CD4-positive, alpha-beta T cell (primary cell): ENCODE data around the gene PSMD9. TPM values are rescaled to one million over a fixed set of nuclear protein-coding genes. Genes with fewer than 3 reads are reported as not detected.

Experiments used
- ATAC-seq: fragments of 200-7000 bp; cut with Tn5 transposase; one replicate; pipeline ENCODE4 v1.10.0; 2022; ENCODE audit warnings: mild to moderate bottlenecking; ENCODE audit not compliant: poor library complexity
- CTCF ChIA-PET: fragments of 350-600 bp; sonication (Branson Sonifier 250); formaldehyde crosslinking; loops from one replicate; lab custom pipeline; 2021; ENCODE audit warnings: antibody characterized with exemption, inconsistent platforms; lab: Charles Lee
- POLR2A ChIA-PET: fragments of 350-600 bp; sonication (Branson Sonifier 250); formaldehyde crosslinking; loops from one replicate; lab custom pipeline; 2021; ENCODE audit warnings: antibody characterized with exemption, inconsistent platforms; lab: Charles Lee
- DNase-seq, 14 experiments: peaks; one replicate each; pipeline ENCODE4 v3.0.0-alpha.2; 2013 to 2020; ENCODE audit warnings: mixed read lengths in 2 of 14
- H3K27ac ChIP-seq, 2 donors: one replicate each; pipeline versions ENCODE4 v1.5.1 to v1.7.0; 2013; ENCODE audit warnings: low read length in 2 of 2, low read depth in 1 of 2, mild to moderate bottlenecking in 1 of 2
- H3K27me3 ChIP-seq, 2 experiments: 1 replicate in 1 of 2; 2 replicates in 1 of 2; pipeline versions ENCODE4 v1.6.1 to v1.7.0; 2013; ENCODE audit warnings: low read length in 2 of 2, control low read depth in 1 of 2, mild to moderate bottlenecking in 1 of 2, moderate library complexity in 1 of 2; ENCODE audit not compliant: insufficient read depth in 2 of 2, control insufficient read depth in 1 of 2
- H3K36me3 ChIP-seq: one replicate; pipeline ENCODE4 v1.6.1; 2013; ENCODE audit warnings: low read length, control low read depth; ENCODE audit not compliant: insufficient read depth
- H3K4me1 ChIP-seq: one replicate; pipeline ENCODE4 v1.6.1; 2013; ENCODE audit warnings: low read length, control low read depth; ENCODE audit not compliant: insufficient read depth
- H3K4me3 ChIP-seq: one replicate; pipeline ENCODE4 v1.5.1; 2013; ENCODE audit warnings: mild to moderate bottlenecking, low read length, moderate library complexity
- H3K9me3 ChIP-seq, 2 experiments: 1 replicate in 1 of 2; 2 replicates in 1 of 2; pipeline versions ENCODE4 v1.6.1 to v1.7.0; 2013; ENCODE audit warnings: low read length in 2 of 2, mild to moderate bottlenecking in 2 of 2, control low read depth in 1 of 2, moderate library complexity in 1 of 2; ENCODE audit not compliant: control insufficient read depth in 1 of 2, insufficient read depth in 1 of 2
- H3K27ac Mint-ChIP-seq: one replicate; pipeline ENCODE4 v1.8.0; 2020; ENCODE audit warnings: mixed read lengths
- H3K27me3 Mint-ChIP-seq: one replicate; pipeline ENCODE4 v1.8.0; 2021; ENCODE audit warnings: mixed read lengths
- H3K36me3 Mint-ChIP-seq: one replicate; pipeline ENCODE4 v1.8.0; 2021; ENCODE audit warnings: low read depth, mixed read lengths
- H3K4me1 Mint-ChIP-seq: one replicate; pipeline ENCODE4 v1.8.0; 2021; ENCODE audit warnings: low read depth, mixed read lengths
- H3K4me3 Mint-ChIP-seq: one replicate; pipeline ENCODE4 v1.8.0; 2020; ENCODE audit warnings: mild to moderate bottlenecking, mixed read lengths
- H3K9me3 Mint-ChIP-seq: one replicate; pipeline ENCODE4 v1.8.0; 2020; ENCODE audit warnings: mixed read lengths
- CTCF ChIP-seq: fragments of 200-600 bp; IDR thresholded peaks from one replicate; pipeline ENCODE4 v1.8.0; 2022; ENCODE audit warnings: antibody characterized with exemption, mild to moderate bottlenecking
- intact Hi-C, 2 experiments: fragments of 100-400 bp; cut with DNase I in 1 of 2; cut with micrococcal nuclease in 1 of 2; formaldehyde crosslinking; loops; one replicate each; pipeline versions ENCODE4 v1.15.1 to v1.9.0; 2023 to 2025; cut with DNase I, micrococcal nuclease
- total RNA-seq, 174 experiments: library from RNA in 2 of 174; stranded (reverse) in 2 of 174; gene quantifications; one replicate each; pipeline ENCODE4 v1.2.3 and lab custom pipeline; 2021 to 2026

Gene PSMD9
- total RNA-seq, 2 experiments from 2014 or later, result 29.5 to 31.8 TPM

DNA sequence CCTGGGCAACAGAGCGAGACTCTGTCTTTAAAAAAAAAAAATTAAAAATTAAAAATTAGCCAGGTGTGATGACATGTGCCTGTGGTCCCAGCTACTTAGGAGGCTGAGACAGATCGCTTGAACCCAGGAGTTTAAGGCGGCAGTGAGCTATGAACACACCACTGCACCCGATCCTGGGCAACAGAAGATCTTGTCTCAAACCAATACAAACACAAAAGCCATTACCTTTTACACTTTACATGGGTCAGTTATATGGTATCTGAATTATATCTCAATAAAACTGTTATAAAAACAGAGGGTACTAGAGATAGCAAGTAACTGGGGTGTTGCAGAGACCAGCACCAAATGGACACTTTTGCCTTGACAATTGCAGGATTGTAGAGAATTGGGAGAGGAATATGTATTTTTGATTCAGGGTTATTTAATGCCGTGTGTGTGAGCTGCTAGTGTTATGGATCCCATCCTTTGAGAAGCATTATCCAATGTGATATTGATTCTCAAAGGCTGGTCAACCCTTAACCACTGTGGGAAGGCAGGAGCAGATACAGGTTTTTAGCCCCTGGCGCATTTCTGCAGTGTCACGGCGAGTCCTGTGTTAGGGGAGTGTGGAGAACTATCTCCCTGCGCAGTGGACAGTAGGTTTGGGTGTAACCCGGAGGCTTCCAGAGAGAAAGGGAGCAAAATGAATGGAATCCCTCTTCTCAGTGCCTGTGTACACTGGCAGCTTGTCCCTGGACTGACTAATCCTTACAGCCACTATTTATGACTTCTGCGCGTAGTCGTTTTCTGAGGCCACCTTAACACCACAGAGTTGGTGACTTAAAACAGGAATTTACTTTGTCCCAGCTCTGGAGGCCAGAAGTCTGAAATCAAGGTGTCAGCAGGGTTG is 4.3 kb downstream of the PSMD9 start:
- no peak for DNase-seq
- H3K36me3 Mint-ChIP-seq, result peaks cover 69% of the 10 kb centered on the region

DNA sequence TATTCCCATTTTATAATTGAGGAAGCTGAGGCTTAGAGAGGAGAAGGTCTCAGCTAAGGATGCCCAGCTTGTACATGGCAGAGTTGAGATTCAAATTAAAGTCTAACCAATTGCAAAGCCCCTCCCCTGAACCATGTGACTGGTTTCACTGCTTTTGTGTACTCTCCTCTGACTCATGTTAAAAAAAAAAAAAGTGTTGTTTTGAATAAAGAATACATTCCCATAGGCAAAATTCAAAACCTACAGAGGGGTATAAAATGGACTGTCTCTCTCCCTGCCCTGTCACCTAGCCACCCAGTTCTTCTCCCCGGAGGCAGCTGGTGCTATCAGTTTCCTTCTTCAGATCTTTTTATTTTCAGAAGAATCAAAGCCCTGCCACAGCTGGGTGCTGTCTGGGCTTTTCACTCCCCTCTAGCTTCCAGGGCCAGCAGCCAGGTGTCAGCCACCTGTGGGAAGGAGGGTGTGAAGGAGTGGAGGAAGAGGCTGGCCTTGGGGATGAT is 5.4 kb downstream of the PSMD9 start:
- Histone ChIP-seq H3K9me3 (no peaks in the 10 kb centered on the region), H3K4me1 (peaks cover 33% of the 10 kb centered on the region), H3K27me3 (no peaks in the 10 kb centered on the region), H3K36me3 (peaks cover 41% of the 10 kb centered on the region), H3K27ac (no peak overlapping the region), H3K4me3 (no peak overlapping the region)
- no peak for TF ChIP-seq CTCF
- H3K27me3 Mint-ChIP-seq, result no peaks in the 10 kb centered on the region
- peak overlapping the region; percentile 16 for H3K4me3 Mint-ChIP-seq
- POLR2A ChIA-PET, result no interaction called here
- H3K36me3 Mint-ChIP-seq, result peaks cover 69% of the 10 kb centered on the region
- H3K9me3 Mint-ChIP-seq, result no peaks in the 10 kb centered on the region
- peaks cover 36% of the 10 kb centered on the region for H3K4me1 Mint-ChIP-seq
- DNase-seq, result peak in 2 of 14 experiments; percentile 20 to 34
- intact Hi-C loops, result no loop called here
- CTCF ChIA-PET, result interaction anchor here (1.3 kb wide), 1 partner anchor 99 kb away, joined by 4 read pairs; no protein-coding TSS in a partner anchor
- no peak for ATAC-seq
- H3K27ac Mint-ChIP-seq, result peak overlapping the region; percentile 47

More for the DNA sequence above, 4.3 kb downstream of the PSMD9 start:
- peaks cover 36% of the 10 kb centered on the region for H3K36me3 ChIP-seq
- Mint-ChIP-seq H3K27me3 (no peaks in the 10 kb centered on the region), H3K4me1 (peaks cover 46% of the 10 kb centered on the region), H3K4me3 (peak overlapping the region; percentile 25), H3K27ac (no peak overlapping the region), H3K9me3 (no peaks in the 10 kb centered on the region)
- H3K27me3 ChIP-seq, result no peaks in the 10 kb centered on the region
- CTCF ChIA-PET, result interaction anchor here (1.3 to 2.1 kb wide), 3 partner anchors 25 to 98 kb away, joined by 4 to 8 read pairs (median 6); partner anchors contain the start of genes CFAP251 and RHOF
- peaks cover 43% of the 10 kb centered on the region for H3K4me1 ChIP-seq
- H3K27ac ChIP-seq, result no peak overlapping the region
- POLR2A ChIA-PET, result no interaction called here
- ATAC-seq, result no peak
- intact Hi-C loops, result no loop called here
- no peaks in the 10 kb centered on the region for H3K9me3 ChIP-seq
- TF ChIP-seq CTCF, result no peak
- H3K4me3 ChIP-seq, result no peak overlapping the region

- H3K27ac Mint-ChIP-seq, result peak overlapping the region; percentile 47
- H3K27me3 Mint-ChIP-seq, result no peaks in the 10 kb centered on the region
- peak; percentile 41 for ATAC-seq
- no peaks in the 10 kb centered on the region for H3K9me3 Mint-ChIP-seq
- peaks cover 27% of the 10 kb centered on the region for H3K4me1 ChIP-seq
- peaks cover 69% of the 10 kb centered on the region for H3K36me3 Mint-ChIP-seq
- TF ChIP-seq CTCF, result peak; percentile 21
- H3K4me1 Mint-ChIP-seq, result peaks cover 30% of the 10 kb centered on the region
- H3K36me3 ChIP-seq, result peaks cover 47% of the 10 kb centered on the region
- ChIA-PET CTCF (interaction anchor here (1.5 kb wide), 1 partner anchor 24 kb away, joined by 5 read pairs; the partner anchor contains the start of gene CFAP251), POLR2A (no interaction called here)
- H3K9me3 ChIP-seq, result no peaks in the 10 kb centered on the region
- intact Hi-C loops, result no loop called here
- no peaks in the 10 kb centered on the region for H3K27me3 ChIP-seq
- H3K4me3 Mint-ChIP-seq, result no peak overlapping the region
- H3K4me3 ChIP-seq, result no peak overlapping the region
- no peak overlapping the region for H3K27ac ChIP-seq
- peak in 2 of 14 experiments; percentile 20 to 41 for DNase-seq
These were observed 6.0 kb downstream of the PSMD9 start for GRCh38 chr12:121894633-121895032.
